ENCODE data around the gene KIF26B.

The KIF26B gene

GRCh38 chr1:245279346-245279745 is 124.6 kb downstream of the KIF26B start:
- no peak for DNase-seq (ENCODE audit: low read depth)

- no peak for DNase-seq (ENCODE audit: low read depth)
Measured at GRCh38 chr1:245283001-245283400, 128.2 kb downstream of the KIF26B start.

- DNase-seq (ENCODE audit: low read depth), result no peak
Measured at GRCh38 chr1:245285168-245285567, 130.4 kb downstream of the KIF26B start.

GRCh38 chr1:245288796-245289195 is 134.0 kb downstream of the KIF26B start:
- no peak for DNase-seq (ENCODE audit: low read depth)

GRCh38 chr1:245290836-245291235 is 136.1 kb downstream of the KIF26B start:
- no peak for DNase-seq (ENCODE audit: low read depth)

- DNase-seq (ENCODE audit: low read depth), result no peak
Measured at GRCh38 chr1:245291351-245291750, 136.6 kb downstream of the KIF26B start.

GRCh38 chr1:245292141-245292540 is 137.4 kb downstream of the KIF26B start:
- DNase-seq (ENCODE audit: low read depth), result no peak

GRCh38 chr1:245292553-245292952 is 137.8 kb downstream of the KIF26B start:
- no peak for DNase-seq (ENCODE audit: low read depth)

GRCh38 chr1:245294020-245294419 is 139.2 kb downstream of the KIF26B start:
- no peak for DNase-seq (ENCODE audit: low read depth)

GRCh38 chr1:245298781-245299180 is 144.0 kb downstream of the KIF26B start:
- no peak for DNase-seq (ENCODE audit: low read depth)

GRCh38 chr1:245301162-245301580 is 146.4 kb downstream of the KIF26B start:
- DNase-seq (ENCODE audit: low read depth), result no peak

GRCh38 chr1:245301921-245302320 is 147.1 kb downstream of the KIF26B start:
- DNase-seq (ENCODE audit: low read depth), result no peak

- DNase-seq (ENCODE audit: low read depth), result no peak
Measured at GRCh38 chr1:245304698-245305097, 149.9 kb downstream of the KIF26B start.

- no peak for DNase-seq (ENCODE audit: low read depth)
Measured at GRCh38 chr1:245306020-245306419, 151.2 kb downstream of the KIF26B start.

- DNase-seq (ENCODE audit: low read depth), result no peak
Measured at GRCh38 chr1:245306628-245307410, 152.0 kb downstream of the KIF26B start.

GRCh38 chr1:245310571-245311531 is 156.1 kb downstream of the KIF26B start:
- DNase-seq (ENCODE audit: low read depth), result no peak

GRCh38 chr1:245311887-245312536 is 157.2 kb downstream of the KIF26B start:
- no peak for DNase-seq (ENCODE audit: low read depth)

GRCh38 chr1:245313576-245313975 is 158.8 kb downstream of the KIF26B start:
- DNase-seq (ENCODE audit: low read depth), result no peak

- DNase-seq (ENCODE audit: low read depth), result no peak
Measured at GRCh38 chr1:245316784-245317183, 162.0 kb downstream of the KIF26B start.

- DNase-seq (ENCODE audit: low read depth), result no peak
Measured at GRCh38 chr1:245317217-245317616, 162.4 kb downstream of the KIF26B start.

- no peak for DNase-seq (ENCODE audit: low read depth)
Measured at GRCh38 chr1:245319094-245319493, 164.3 kb downstream of the KIF26B start.

GRCh38 chr1:245322673-245323072 is 167.9 kb downstream of the KIF26B start:
- no peak for DNase-seq (ENCODE audit: low read depth)

All from stimulated activated CD4-positive, alpha-beta T cell treated with anti-CD3 and anti-CD28 coated beads, Interleukin-2, amount 100 ng/mL, for 4 hours (primary cell).